ENCODE results near the gene IGDCC3. TPM values are rescaled to one million over a fixed set of nuclear protein-coding genes. Genes with fewer than 3 reads are reported as not detected.
"Not testable (repeated sequence)": the region's sequence is repeated elsewhere in the genome, so short reads cannot be mapped to it uniquely, and the experiment has no call there.

IGDCC3 gene
- total RNA-seq, 1 donor from 2014 or later = not detected

- Histone ChIP-seq H3K36me3 (no peaks in the 10 kb centered on the region), H3K9me3 (no peaks in the 10 kb centered on the region), H3K27me3 (ENCODE audit: low read depth) (peaks cover 28% of the 10 kb centered on the region), H3K4me1 (no peaks in the 10 kb centered on the region), H3K27ac (no peak overlapping the region), H3K4me3 (no peak overlapping the region)
- ATAC-seq (no peak), DNase-seq (no peak)
- TF ChIP-seq CTCF (IDR thresholded peaks at IDR 0.05) = no peak
- intact Hi-C loops (cut with DNase I) = no loop called here
Measured at GRCh38 chr15:65361708-65362459, 15.9 kb downstream of the IGDCC3 start.

- H3K9me3 ChIP-seq = no peaks in the 10 kb centered on the region
- intact Hi-C loops (cut with DNase I) = no loop called here
- ATAC-seq (no peak), DNase-seq (no peak)
- no peak overlapping the region for H3K27ac ChIP-seq
- H3K36me3 ChIP-seq = no peaks in the 10 kb centered on the region
- no peak for TF ChIP-seq CTCF (IDR thresholded peaks at IDR 0.05)
- H3K4me3 ChIP-seq = no peak overlapping the region
- H3K4me1 ChIP-seq = peaks cover 7% of the 10 kb centered on the region
- peaks cover 42% of the 10 kb centered on the region for H3K27me3 ChIP-seq (ENCODE audit: low read depth)
Measured at GRCh38 chr15:65360506-65360905, 17.3 kb downstream of the IGDCC3 start.

- DNase-seq (no peak), ATAC-seq (peak in 1 of 2 donors; percentile 7)
- no peak for TF ChIP-seq CTCF (IDR thresholded peaks at IDR 0.05)
- Histone ChIP-seq H3K9me3 (no peaks in the 10 kb centered on the region), H3K27ac (no peak overlapping the region), H3K27me3 (ENCODE audit: low read depth) (peaks cover 40% of the 10 kb centered on the region), H3K4me1 (peaks cover 7% of the 10 kb centered on the region), H3K36me3 (no peaks in the 10 kb centered on the region), H3K4me3 (peak overlapping the region; percentile 47)
- intact Hi-C loops (cut with DNase I) = no loop called here
Measured at GRCh38 chr15:65355988-65356353, 21.8 kb downstream of the IGDCC3 start.

GRCh38 chr15:65355173-65355987 lies 22.4 kb downstream of the IGDCC3 start:
- no peak for DNase-seq
- no peak for TF ChIP-seq CTCF (IDR thresholded peaks at IDR 0.05)
- Histone ChIP-seq H3K9me3 (no peaks in the 10 kb centered on the region), H3K4me1 (peaks cover 7% of the 10 kb centered on the region), H3K4me3 (peak overlapping the region; percentile 47), H3K36me3 (no peaks in the 10 kb centered on the region), H3K27ac (no peak overlapping the region), H3K27me3 (ENCODE audit: low read depth) (peaks cover 40% of the 10 kb centered on the region)
- intact Hi-C loops (cut with DNase I) = no loop called here
- ATAC-seq = peak in 1 of 2 donors; percentile 33

- no peak overlapping the region for H3K4me3 ChIP-seq
- no peak for DNase-seq
Measured at GRCh38 chr15:65354835-65355172, 23.0 kb downstream of the IGDCC3 start.

GRCh38 chr15:65351972-65352371 lies 25.8 kb downstream of the IGDCC3 start:
- H3K4me1 ChIP-seq; H3K4me3 ChIP-seq; H3K9me3 ChIP-seq; H3K36me3 ChIP-seq; H3K27ac ChIP-seq; intact Hi-C loops (cut with DNase I); DNase-seq; ATAC-seq: not testable (repeated sequence)
- peaks cover 28% of the 10 kb centered on the region for H3K27me3 ChIP-seq (ENCODE audit: low read depth)

More at GRCh38 chr15:65354835-65355172, 23.0 kb downstream of the IGDCC3 start:
- H3K27ac ChIP-seq = no peak overlapping the region
- no peak for TF ChIP-seq CTCF (IDR thresholded peaks at IDR 0.05)
- H3K4me1 ChIP-seq = peaks cover 7% of the 10 kb centered on the region
- no peaks in the 10 kb centered on the region for H3K36me3 ChIP-seq
- ATAC-seq = no peak
- H3K9me3 ChIP-seq = no peaks in the 10 kb centered on the region
- intact Hi-C loops (cut with DNase I) = no loop called here
- peaks cover 40% of the 10 kb centered on the region for H3K27me3 ChIP-seq (ENCODE audit: low read depth)

All from lower lobe of right lung (tissue), 2 donors.